GM12878 (cell line): Measurements from ENCODE around the gene SRSF3. TPM values are rescaled to one million over a fixed set of nuclear protein-coding genes. Genes with fewer than 3 reads are reported as not detected.
A peak's percentile ranks its signal among the peaks of the same experiment; 100 is the strongest.

Experiments used
- BHLHE40 ChIP-seq, 2 experiments: fragments of 450-650 bp in 1 of 2; IDR thresholded peaks; 2 replicates each; pipeline ENCODE4 v1.6.1; 2011 to 2017; ENCODE audit warnings: low read depth in 2 of 2, borderline replicate concordance in 1 of 2, improper control_type of control experiment in 1 of 2, low read length in 1 of 2, mild to moderate bottlenecking in 1 of 2
- JUND ChIP-seq: IDR thresholded peaks from 2 replicates; pipeline ENCODE4 v1.6.1; 2012; ENCODE audit warnings: low read depth, mild to moderate bottlenecking, low read length, improper control_type of control experiment, moderate library complexity
- MLLT1 ChIP-seq: fragments of 450-650 bp; IDR thresholded peaks from 2 replicates; pipeline ENCODE4 v1.6.1; 2016; ENCODE audit warnings: mild to moderate bottlenecking
- POLR2A ChIP-seq: IDR thresholded peaks from 2 replicates; pipeline ENCODE4 v1.6.1; 2011; ENCODE audit warnings: low read depth, mild to moderate bottlenecking, low read length
- REST ChIP-seq: IDR thresholded peaks from 2 replicates; pipeline ENCODE4 v1.6.1; 2012; ENCODE audit warnings: mild to moderate bottlenecking, low read depth, low read length
- SIX5 ChIP-seq: IDR thresholded peaks from 2 replicates; pipeline ENCODE4 v1.6.1; 2011; ENCODE audit warnings: mild to moderate bottlenecking, low read depth, low read length, moderate library complexity; ENCODE audit not compliant: severe bottlenecking
- polyA plus RNA-seq, 11 experiments: library from polyadenylated mRNA; depleted of rRNA in 4 of 11; unstranded in 6 of 11; stranded (reverse) in 5 of 11; fragments of >200 nt; fragmentation: Nextera tagmentation in 4 of 11; fragmentation: Illumina TruSeq in 1 of 11; extraction: Ambion mirVana in 4 of 11; extraction: Trizol in 1 of 11; gene quantifications; 1 replicate in 1 of 11; 2 replicates in 10 of 11; pipeline versions ENCODE4 v1.2.1 to v1.2.3, GENCODE V29; 2011 to 2016; ENCODE audit warnings: inconsistent platforms in 2 of 11, missing spikeins in 2 of 11, low read depth in 1 of 11
- total RNA-seq, 4 experiments: library from RNA; depleted of rRNA in 3 of 4; stranded (reverse); fragments of >200 nt in 3 of 4; fragmentation: Illumina TruSeq in 1 of 4; extraction: Trizol in 1 of 4; gene quantifications; 2 replicates each; pipeline versions ENCODE4 v1.2.1 to v1.2.3, GENCODE V29; 2013 to 2021

Gene SRSF3
- total and polyA plus RNA-seq, 10 of the 15 experiments (the other 5 are each of a cell fraction or from before 2014, with no cell fraction given) = 195 to 1,377 (median 493) TPM

GRCh38 chr6:36599791-36600209 lies 5.6 kb downstream of the SRSF3 start (continued):
- TF ChIP-seq BHLHE40 (IDR thresholded peaks at IDR 0.05; ENCODE audit: borderline replicate concordance in 1 of 2, low read depth in 2 of 2, low read length in 1 of 2) (peak in 1 of 2 experiments; percentile 22; a peak in 1 of 4 replicates), POLR2A (peak; percentile 66), JUND (no peak), REST (no peak), MLLT1 (peak; percentile 61; the same call in 1 of the 2 replicates), SIX5 (no peak)
